ENCODE results near the gene PDE7B. TPM values are rescaled to one million over a fixed set of nuclear protein-coding genes. Genes with fewer than 3 reads are reported as not detected.
"Not testable (repeated sequence)": the region's sequence is repeated elsewhere in the genome, so short reads cannot be mapped to it uniquely, and the experiment has no call there.

The PDE7B gene
- total and polyA plus RNA-seq, 2 of the 8 experiments (the other 6 are each of a cell fraction or from before 2014, with no cell fraction given), result not detected

GRCh38 chr6:135864929-135865328 lies 13.4 kb downstream of the PDE7B start:
- H3K14ac ChIP-seq (ENCODE audit: insufficient read length); H3K9me3 ChIP-seq (ENCODE audit: insufficient read depth in 2 of 2, low read depth in 1 of 2, low read length in 1 of 2); H3K36me3 ChIP-seq (ENCODE audit: control insufficient read depth in 2 of 4, insufficient read depth in 4 of 4, low read length in 3 of 4); H3K4me1 ChIP-seq (replicated peaks in 1 of 4; ENCODE audit: control insufficient read depth in 3 of 4, insufficient read depth in 4 of 4, low read length in 3 of 4); H3K79me1 ChIP-seq (ENCODE audit: low read depth, low read length); H3K4me3 ChIP-seq (ENCODE audit: extremely low read depth in 1 of 4, insufficient read depth in 2 of 4, low read depth in 3 of 4, low read length in 4 of 4); POLR2A ChIA-PET (ENCODE audit: partially characterized antibody); H4K5ac ChIP-seq (ENCODE audit: insufficient read length, low read depth, low read length); H2BK15ac ChIP-seq (ENCODE audit: low read length); DNase-seq (ENCODE audit: low read depth in 1 of 2, low spot score in 2 of 2); H3K4me2 ChIP-seq (ENCODE audit: insufficient read depth in 1 of 2, low read depth in 2 of 2, low read length in 2 of 2); FAIRE-seq; H3K23ac ChIP-seq (ENCODE audit: insufficient read length); H3K27ac ChIP-seq (ENCODE audit: low read depth, low read length); H2BK20ac ChIP-seq (ENCODE audit: low read length); H2BK5ac ChIP-seq (ENCODE audit: low read depth, low read length); H3K27me3 ChIP-seq (replicated peaks in 1 of 4; ENCODE audit: control insufficient read depth in 3 of 4, extremely low read depth in 1 of 4, insufficient read depth in 3 of 4, low read length in 3 of 4); H2AFZ ChIP-seq (ENCODE audit: low read length); H4K20me1 ChIP-seq (replicated peaks in 1 of 2; ENCODE audit: control insufficient read depth in 1 of 2, insufficient read depth in 2 of 2, low read length in 2 of 2); H3K9ac ChIP-seq (replicated peaks in 1 of 4; ENCODE audit: extremely low read depth in 1 of 4, low read depth in 3 of 4, low read length in 3 of 4); H3K4ac ChIP-seq (replicated peaks; ENCODE audit: insufficient read length, low read depth, low read length); H4K8ac ChIP-seq (ENCODE audit: extremely low read depth, insufficient read depth, low read length); H2BK120ac ChIP-seq (replicated peaks; ENCODE audit: low read depth, low read length); H3K79me2 ChIP-seq (ENCODE audit: control insufficient read depth in 1 of 2, insufficient read depth in 2 of 2, low read length in 2 of 2); H2BK12ac ChIP-seq (ENCODE audit: low read depth, low read length); H4K91ac ChIP-seq (replicated peaks; ENCODE audit: insufficient read length, low read length); H3K23me2 ChIP-seq (ENCODE audit: low read depth, low read length); H2AK5ac ChIP-seq (ENCODE audit: low read depth, low read length); H3K18ac ChIP-seq (ENCODE audit: extremely low read depth, low read length); H3K56ac ChIP-seq (replicated peaks; ENCODE audit: insufficient read length, low read depth, low read length): not testable (repeated sequence)
- 93% methylated on average over 2 of the region's 2 CpGs; no CpG with 5 or more reads in 1 of the 2 experiments for WGBS, 2 experiments (ENCODE audit: extremely low coverage in 1 of 2, insufficient coverage in 1 of 2, insufficient read length in 1 of 2, insufficient replicate concordance in 2 of 2, low coverage in 1 of 2, low lambda C conversion rate in 2 of 2, missing lambda C conversion rate in 1 of 2)
- CTCF ChIA-PET (ENCODE audit: partially characterized antibody), result interaction anchor here (0.8 kb wide), 1 partner anchor 44 kb away, joined by 3 read pairs; no protein-coding TSS in a partner anchor

Measured in H1 (cell line).